HFFc6 (cell line): ENCODE data around the gene ST7. TPM values are rescaled to one million over a fixed set of nuclear protein-coding genes. Genes with fewer than 3 reads are reported as not detected.

Source experiments
- DNase-seq: peaks from one replicate; pipeline ENCODE4 v3.0.0-alpha.2; 2018
- H3K27ac Mint-ChIP-seq: 2 replicates; pipeline ENCODE4 v1.8.0; 2020; ENCODE audit warnings: mild to moderate bottlenecking, mixed read lengths
- H3K27me3 Mint-ChIP-seq: 2 replicates; pipeline ENCODE4 v1.8.0; 2021; ENCODE audit warnings: mild to moderate bottlenecking, moderate library complexity, mixed read lengths; ENCODE audit not compliant: insufficient read depth
- H3K36me3 Mint-ChIP-seq: 2 replicates; pipeline ENCODE4 v1.8.0; 2021; ENCODE audit warnings: low read depth, mixed read lengths
- H3K4me1 Mint-ChIP-seq: 2 replicates; pipeline ENCODE4 v1.8.0; 2020; ENCODE audit warnings: low read depth, mixed read lengths
- H3K4me3 Mint-ChIP-seq: 2 replicates; pipeline ENCODE4 v1.8.0; 2020; ENCODE audit warnings: mild to moderate bottlenecking, moderate library complexity, mixed read lengths
- H3K9me3 Mint-ChIP-seq: 2 replicates; pipeline ENCODE4 v1.8.0; 2020; ENCODE audit warnings: mild to moderate bottlenecking, mixed read lengths
- CTCF ChIP-seq: fragments of 200-600 bp; sonication (generic); IDR thresholded peaks from 2 replicates; pipeline ENCODE4 v1.5.0; 2021; ENCODE audit warnings: antibody characterized with exemption, mild to moderate bottlenecking
- total RNA-seq, 6 experiments: library from RNA; stranded (reverse); fragmentation: NEBNext Ultra II Directional; extraction: Animal tissue kit (Norgen Biotek cat#: 25700); gene quantifications; 2 replicates in 1 of 6; 3 replicates in 5 of 6; pipeline ENCODE4 v1.2.3, GENCODE V29; 2021

The ST7 gene
- total RNA-seq, 6 experiments from 2014 or later, result 13.5 to 18.8 (median 16.8) TPM

DNA sequence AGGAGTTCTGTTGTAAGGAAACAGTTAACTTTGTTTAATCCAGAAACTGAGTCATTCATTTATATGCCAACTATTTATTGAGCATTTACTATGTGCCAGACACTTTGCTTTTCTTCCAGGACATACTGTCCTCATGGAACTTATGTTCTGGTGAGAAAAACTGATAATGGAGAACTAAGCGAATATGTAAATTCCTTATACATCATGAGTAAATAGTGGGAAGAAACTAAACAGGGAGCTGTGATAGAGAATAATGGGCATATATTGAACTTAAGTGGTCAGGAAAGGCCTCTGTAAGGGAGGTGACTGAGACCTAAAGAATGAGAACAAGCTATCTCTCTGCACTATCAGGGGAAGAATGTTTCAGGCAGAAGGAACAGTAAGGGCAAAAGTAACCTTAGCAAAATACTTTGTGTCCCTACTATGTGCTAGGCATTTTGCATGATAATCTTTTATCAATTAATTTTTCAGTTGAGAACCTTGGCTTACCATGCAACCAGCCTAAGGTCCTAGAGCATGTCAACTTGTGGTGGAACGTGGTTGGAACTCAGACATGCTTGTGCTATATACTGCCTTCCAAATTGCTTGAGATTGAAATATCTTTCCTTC, 45.4 kb downstream of the ST7 start:
- no peaks in the 10 kb centered on the region for H3K27me3 Mint-ChIP-seq
- TF ChIP-seq CTCF, result no peak
- H3K4me1 Mint-ChIP-seq, result peaks cover 27% of the 10 kb centered on the region
- peaks cover 10% of the 10 kb centered on the region for H3K36me3 Mint-ChIP-seq
- DNase-seq, result peak; percentile 33
- peak overlapping the region; percentile 69 for H3K27ac Mint-ChIP-seq
- H3K4me3 Mint-ChIP-seq, result no peak overlapping the region
- H3K9me3 Mint-ChIP-seq, result peaks cover 7% of the 10 kb centered on the region

GRCh38 chr7:116999311-116999710, 46.0 kb downstream of the ST7 start:
- Mint-ChIP-seq H3K4me1 (peaks cover 34% of the 10 kb centered on the region), H3K4me3 (no peak overlapping the region), H3K27me3 (no peaks in the 10 kb centered on the region), H3K9me3 (peaks cover 7% of the 10 kb centered on the region), H3K36me3 (peaks cover 10% of the 10 kb centered on the region), H3K27ac (peak overlapping the region; percentile 69)
- DNase-seq, result peak; percentile 80
- TF ChIP-seq CTCF, result no peak

GRCh38 chr7:117001283-117001682, 48.0 kb downstream of the ST7 start:
- Mint-ChIP-seq H3K27me3 (no peaks in the 10 kb centered on the region), H3K9me3 (peaks cover 7% of the 10 kb centered on the region), H3K36me3 (peaks cover 9% of the 10 kb centered on the region), H3K4me3 (no peak overlapping the region), H3K27ac (no peak overlapping the region), H3K4me1 (peaks cover 52% of the 10 kb centered on the region)
- no peak for DNase-seq
- no peak for TF ChIP-seq CTCF

- H3K4me3 Mint-ChIP-seq, result no peak overlapping the region
- no peaks in the 10 kb centered on the region; the same call in 1 of the 2 replicates for H3K36me3 Mint-ChIP-seq
- H3K4me1 Mint-ChIP-seq, result peaks cover 55% of the 10 kb centered on the region
- no peaks in the 10 kb centered on the region for H3K9me3 Mint-ChIP-seq
- no peak for TF ChIP-seq CTCF
- H3K27ac Mint-ChIP-seq, result no peak overlapping the region
- H3K27me3 Mint-ChIP-seq, result no peaks in the 10 kb centered on the region
- DNase-seq, result no peak
Observed at GRCh38 chr7:117004899-117005298, 51.6 kb downstream of the ST7 start.

- Mint-ChIP-seq H3K4me1 (peaks cover 57% of the 10 kb centered on the region), H3K9me3 (no peaks in the 10 kb centered on the region), H3K27me3 (no peaks in the 10 kb centered on the region), H3K4me3 (no peak overlapping the region), H3K36me3 (no peaks in the 10 kb centered on the region; the same call in 1 of the 2 replicates), H3K27ac (no peak overlapping the region)
- no peak for TF ChIP-seq CTCF
- DNase-seq, result no peak
Observed at GRCh38 chr7:117005449-117005848, 52.1 kb downstream of the ST7 start.
